ENCODE results near the gene CLPTM1L.

CLPTM1L gene

GRCh38 chr5:1345876-1346626, 1.2 kb upstream of the CLPTM1L start:
- H3K27ac ChIP-seq (replicated peaks; ENCODE audit: low read length), result no peak overlapping the region

GRCh38 chr5:1343931-1344901, 683 bp downstream of the CLPTM1L start:
- Histone ChIP-seq H2AK5ac (ENCODE audit: low read depth, low read length) (peak overlapping the region; percentile 85), H2BK12ac (ENCODE audit: low read length) (no peak overlapping the region), H2AFZ (ENCODE audit: low read length) (peak overlapping the region; percentile 81), H3K18ac (ENCODE audit: low read length) (peak overlapping the region; percentile 57), H3K27ac (replicated peaks; ENCODE audit: low read length) (no peak overlapping the region), H3K4me2 (ENCODE audit: insufficient read depth, low read length, poor library complexity, severe bottlenecking) (peak overlapping the region; percentile 64), H3K79me1 (ENCODE audit: low read depth, low read length) (peaks cover 15% of the 10 kb centered on the region), H3K9me3 (replicated peaks in 1 of 2; ENCODE audit: control insufficient read depth in 2 of 2, insufficient read depth in 1 of 2, low read depth in 1 of 2, low read length in 2 of 2) (peaks cover 0 to 1% of the 10 kb centered on the region in 2 donors), H3K36me3 (replicated peaks in 1 of 2; ENCODE audit: control insufficient read depth in 2 of 2, insufficient read depth in 2 of 2, low read length in 2 of 2) (peaks cover 29 to 37% of the 10 kb centered on the region in 2 donors), H2BK5ac (ENCODE audit: low read length) (no peak overlapping the region), H4K8ac (ENCODE audit: low read depth, low read length) (no peak overlapping the region), H3K4ac (ENCODE audit: low read length) (no peak overlapping the region), H3K14ac (ENCODE audit: low read length) (no peak overlapping the region), H2BK120ac (ENCODE audit: low read depth, low read length) (no peak overlapping the region), H3K4me1 (ENCODE audit: control insufficient read depth in 2 of 2, insufficient read depth in 1 of 2, low read depth in 1 of 2, low read length in 2 of 2) (peaks cover 7 to 8% of the 10 kb centered on the region in 2 donors), H3K4me3 (ENCODE audit: low read length in 2 of 2) (peak overlapping the region; percentile 93 to 98), H4K91ac (ENCODE audit: low read depth, low read length, poor library complexity) (no peak overlapping the region), H3K27me3 (ENCODE audit: control insufficient read depth in 3 of 3, insufficient read depth in 3 of 3, low read depth in 1 of 3, low read length in 3 of 3) (no peaks in the 10 kb centered on the region), H2BK15ac (ENCODE audit: low read length) (no peak overlapping the region), H3K23ac (ENCODE audit: low read depth, low read length, poor library complexity) (peak overlapping the region; percentile 58), H3K9ac (ENCODE audit: low read depth, low read length, poor library complexity) (peak overlapping the region; percentile 89)
- WGBS, 2 donors (ENCODE audit: extremely low coverage in 2 of 2, insufficient read length in 2 of 2, insufficient replicate concordance in 1 of 2), result no CpG with 5 or more reads among the region's 61 CpGs
- no peak for DNase-seq (ENCODE audit: low spot score)

More at GRCh38 chr5:1345876-1346626, 1.2 kb upstream of the CLPTM1L start:
- no peak overlapping the region for H2BK15ac ChIP-seq (ENCODE audit: low read length)
- no peaks in the 10 kb centered on the region for H3K27me3 ChIP-seq (ENCODE audit: control insufficient read depth in 3 of 3, insufficient read depth in 3 of 3, low read depth in 1 of 3, low read length in 3 of 3)
- H3K36me3 ChIP-seq (replicated peaks in 1 of 2; ENCODE audit: control insufficient read depth in 2 of 2, insufficient read depth in 2 of 2, low read length in 2 of 2), result peaks cover 18 to 25% of the 10 kb centered on the region in 2 donors
- H3K14ac ChIP-seq (ENCODE audit: low read length), result no peak overlapping the region
- WGBS, 2 donors (ENCODE audit: extremely low coverage in 2 of 2, insufficient read length in 2 of 2, insufficient replicate concordance in 1 of 2), result no CpG with 5 or more reads among the region's 27 CpGs
- H2BK120ac ChIP-seq (ENCODE audit: low read depth, low read length), result no peak overlapping the region
- peak overlapping the region; percentile 1 for H2BK5ac ChIP-seq (ENCODE audit: low read length)
- H3K79me1 ChIP-seq (ENCODE audit: low read depth, low read length), result peaks cover 15% of the 10 kb centered on the region
- peak overlapping the region; percentile 99 for H2AFZ ChIP-seq (ENCODE audit: low read length)
- H3K4me2 ChIP-seq (ENCODE audit: insufficient read depth, low read length, poor library complexity, severe bottlenecking), result peak overlapping the region; percentile 64
- H3K4me3 ChIP-seq (ENCODE audit: low read length in 2 of 2), result peak overlapping the region; percentile 93 to 98
- peaks cover 7 to 8% of the 10 kb centered on the region in 2 donors for H3K4me1 ChIP-seq (ENCODE audit: control insufficient read depth in 2 of 2, insufficient read depth in 1 of 2, low read depth in 1 of 2, low read length in 2 of 2)
- no peak overlapping the region for H3K18ac ChIP-seq (ENCODE audit: low read length)
- H2BK12ac ChIP-seq (ENCODE audit: low read length), result no peak overlapping the region
- no peak overlapping the region for H4K91ac ChIP-seq (ENCODE audit: low read depth, low read length, poor library complexity)
- H3K9me3 ChIP-seq (replicated peaks in 1 of 2; ENCODE audit: control insufficient read depth in 2 of 2, insufficient read depth in 1 of 2, low read depth in 1 of 2, low read length in 2 of 2), result peaks cover 0 to 1% of the 10 kb centered on the region in 2 donors
- H2AK5ac ChIP-seq (ENCODE audit: low read depth, low read length), result peak overlapping the region; percentile 56
- no peak for DNase-seq (ENCODE audit: low spot score)
- H3K23ac ChIP-seq (ENCODE audit: low read depth, low read length, poor library complexity), result no peak overlapping the region
- H3K4ac ChIP-seq (ENCODE audit: low read length), result no peak overlapping the region
- no peak overlapping the region for H4K8ac ChIP-seq (ENCODE audit: low read depth, low read length)
- H3K9ac ChIP-seq (ENCODE audit: low read depth, low read length, poor library complexity), result peak overlapping the region; percentile 21

- no peak overlapping the region for H3K27ac ChIP-seq (replicated peaks; ENCODE audit: low read length)
- H3K27me3 ChIP-seq (ENCODE audit: control insufficient read depth in 3 of 3, insufficient read depth in 3 of 3, low read depth in 1 of 3, low read length in 3 of 3), result no peaks in the 10 kb centered on the region
- H4K91ac ChIP-seq (ENCODE audit: low read depth, low read length, poor library complexity), result no peak overlapping the region
- WGBS, 2 donors (ENCODE audit: extremely low coverage in 2 of 2, insufficient read length in 2 of 2, insufficient replicate concordance in 1 of 2), result no CpG with 5 or more reads among the region's 9 CpGs
- H2AFZ ChIP-seq (ENCODE audit: low read length), result no peak overlapping the region
- no peak overlapping the region for H3K4ac ChIP-seq (ENCODE audit: low read length)
- H2BK12ac ChIP-seq (ENCODE audit: low read length), result no peak overlapping the region
- no peak overlapping the region for H2BK5ac ChIP-seq (ENCODE audit: low read length)
- H2AK5ac ChIP-seq (ENCODE audit: low read depth, low read length), result no peak overlapping the region
- H3K4me2 ChIP-seq (ENCODE audit: insufficient read depth, low read length, poor library complexity, severe bottlenecking), result no peak overlapping the region
- H3K4me3 ChIP-seq (ENCODE audit: low read length in 2 of 2), result peak overlapping the region in 1 of 2 donors; percentile 9
- peaks cover 7 to 8% of the 10 kb centered on the region in 2 donors for H3K4me1 ChIP-seq (ENCODE audit: control insufficient read depth in 2 of 2, insufficient read depth in 1 of 2, low read depth in 1 of 2, low read length in 2 of 2)
- no peak overlapping the region for H3K9ac ChIP-seq (ENCODE audit: low read depth, low read length, poor library complexity)
- H3K79me1 ChIP-seq (ENCODE audit: low read depth, low read length), result peaks cover 15% of the 10 kb centered on the region
- no peak overlapping the region for H2BK15ac ChIP-seq (ENCODE audit: low read length)
- peaks cover 33 to 46% of the 10 kb centered on the region in 2 donors for H3K36me3 ChIP-seq (replicated peaks in 1 of 2; ENCODE audit: control insufficient read depth in 2 of 2, insufficient read depth in 2 of 2, low read length in 2 of 2)
- H3K14ac ChIP-seq (ENCODE audit: low read length), result no peak overlapping the region
- H3K23ac ChIP-seq (ENCODE audit: low read depth, low read length, poor library complexity), result no peak overlapping the region
- H3K9me3 ChIP-seq (replicated peaks in 1 of 2; ENCODE audit: control insufficient read depth in 2 of 2, insufficient read depth in 1 of 2, low read depth in 1 of 2, low read length in 2 of 2), result peaks cover 0 to 1% of the 10 kb centered on the region in 2 donors
- H3K18ac ChIP-seq (ENCODE audit: low read length), result no peak overlapping the region
- no peak overlapping the region for H4K8ac ChIP-seq (ENCODE audit: low read depth, low read length)
- H2BK120ac ChIP-seq (ENCODE audit: low read depth, low read length), result no peak overlapping the region
- DNase-seq (ENCODE audit: low spot score), result no peak
Measured at GRCh38 chr5:1343315-1343751, 1.6 kb downstream of the CLPTM1L start.
